Measurements from ENCODE around the gene NRG4. TPM values are rescaled to one million over a fixed set of nuclear protein-coding genes. Genes with fewer than 3 reads are reported as not detected.
"Not testable (repeated sequence)": the region's sequence is repeated elsewhere in the genome, so short reads cannot be mapped to it uniquely, and the experiment has no call there.

Gene NRG4
- total RNA-seq, 1 experiment from 2014 or later: not detected

DNA sequence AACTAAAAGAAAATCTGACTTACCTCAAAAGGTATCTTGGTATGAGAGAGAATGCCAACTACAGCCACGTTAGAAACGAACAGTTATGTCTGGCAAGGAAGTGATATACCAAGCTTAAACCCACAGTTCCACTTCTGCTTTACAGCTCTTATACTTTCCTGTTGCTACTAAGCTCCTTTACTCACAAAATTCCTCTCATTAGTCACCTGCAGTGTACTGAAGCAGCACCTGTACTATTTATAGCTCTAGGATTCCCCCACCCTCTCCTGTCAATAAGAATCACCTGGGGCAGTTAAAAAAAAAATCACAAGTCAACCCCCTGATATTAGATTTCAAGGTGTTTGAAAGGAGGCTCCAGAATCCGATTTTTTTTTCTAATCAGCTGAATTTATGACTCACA is 44.7 kb upstream of the NRG4 start:
- no peak for DNase-seq
- H2BK5ac ChIP-seq (ENCODE audit: insufficient read length, low read length): no peak overlapping the region
- Mint-ChIP-seq H3K4me1 (peaks cover 19 to 24% of the 10 kb centered on the region in 2 experiments), H3K27ac (no peak overlapping the region), H3K36me3 (ENCODE audit: insufficient read depth in 1 of 3, low read depth in 3 of 3) (no peaks in the 10 kb centered on the region), H3K27me3 (ENCODE audit: low read depth) (peaks cover 35% of the 10 kb centered on the region), H3K4me3 (no peak overlapping the region), H3K9me3 (no peaks in the 10 kb centered on the region)
- H3K27ac ChIP-seq (ENCODE audit: insufficient read length, low read depth, low read length): no peak overlapping the region
- peaks cover 3% of the 10 kb centered on the region; the same call in 1 of the 2 replicates for H3K4me1 ChIP-seq (ENCODE audit: insufficient read depth, low read length)
- WGBS (ENCODE audit: extremely low coverage, insufficient read length, low lambda C conversion rate): no CpG with 5 or more reads among the region's 3 CpGs
- H3K4ac ChIP-seq (ENCODE audit: low read depth, low read length): no peak overlapping the region
- H3K79me2 ChIP-seq (ENCODE audit: insufficient read depth, low read length): no peaks in the 10 kb centered on the region
- no peaks in the 10 kb centered on the region for H3K9me3 ChIP-seq (ENCODE audit: control insufficient read depth, low read depth, low read length)
- TF ChIP-seq, protein P1, sequence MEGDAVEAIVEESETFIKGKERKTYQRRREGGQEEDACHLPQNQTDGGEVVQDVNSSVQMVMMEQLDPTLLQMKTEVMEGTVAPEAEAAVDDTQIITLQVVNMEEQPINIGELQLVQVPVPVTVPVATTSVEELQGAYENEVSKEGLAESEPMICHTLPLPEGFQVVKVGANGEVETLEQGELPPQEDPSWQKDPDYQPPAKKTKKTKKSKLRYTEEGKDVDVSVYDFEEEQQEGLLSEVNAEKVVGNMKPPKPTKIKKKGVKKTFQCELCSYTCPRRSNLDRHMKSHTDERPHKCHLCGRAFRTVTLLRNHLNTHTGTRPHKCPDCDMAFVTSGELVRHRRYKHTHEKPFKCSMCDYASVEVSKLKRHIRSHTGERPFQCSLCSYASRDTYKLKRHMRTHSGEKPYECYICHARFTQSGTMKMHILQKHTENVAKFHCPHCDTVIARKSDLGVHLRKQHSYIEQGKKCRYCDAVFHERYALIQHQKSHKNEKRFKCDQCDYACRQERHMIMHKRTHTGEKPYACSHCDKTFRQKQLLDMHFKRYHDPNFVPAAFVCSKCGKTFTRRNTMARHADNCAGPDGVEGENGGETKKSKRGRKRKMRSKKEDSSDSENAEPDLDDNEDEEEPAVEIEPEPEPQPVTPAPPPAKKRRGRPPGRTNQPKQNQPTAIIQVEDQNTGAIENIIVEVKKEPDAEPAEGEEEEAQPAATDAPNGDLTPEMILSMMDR (conservative IDR thresholded peaks at IDR 0.05): no peak
- no peak overlapping the region for H2AFZ ChIP-seq (ENCODE audit: low read length)
- H3K23me2 ChIP-seq (ENCODE audit: insufficient read length, low read depth, low read length, poor library complexity, severe bottlenecking): peaks cover 8% of the 10 kb centered on the region
- H4K91ac ChIP-seq (ENCODE audit: insufficient read length, low read depth, low read length): no peak overlapping the region
- H3K79me1 ChIP-seq (ENCODE audit: insufficient read depth, low read depth, low read length, poor library complexity, severe bottlenecking): no peaks in the 10 kb centered on the region
- no peak overlapping the region for H4K8ac ChIP-seq (replicated peaks; ENCODE audit: insufficient read length, low read depth, low read length)
- no peak overlapping the region for H2BK120ac ChIP-seq (ENCODE audit: low read depth, low read length, poor library complexity, severe bottlenecking)
- no peaks in the 10 kb centered on the region for H3K27me3 ChIP-seq (ENCODE audit: insufficient read depth, low read length)
- H3K56ac ChIP-seq (ENCODE audit: insufficient read length, low read depth, low read length): no peak overlapping the region
- no peak overlapping the region for H2AK5ac ChIP-seq (ENCODE audit: insufficient read length, low read length)
- H3K23ac ChIP-seq (ENCODE audit: insufficient read length, low read depth, low read length): no peak overlapping the region
- H3K14ac ChIP-seq (ENCODE audit: insufficient read depth, low read length): no peak overlapping the region
- H4K5ac ChIP-seq (ENCODE audit: insufficient read length, low read depth, low read length): no peak overlapping the region
- no peaks in the 10 kb centered on the region for H4K20me1 ChIP-seq (ENCODE audit: control insufficient read depth, insufficient read depth, insufficient read length)
- H3T11ph ChIP-seq (ENCODE audit: low read length): no peak overlapping the region
- H3K9ac ChIP-seq (ENCODE audit: extremely low read depth, insufficient read length, low read length): no peak overlapping the region
- H2BK15ac ChIP-seq (ENCODE audit: low read depth, low read length): no peak overlapping the region
- H3K4me2 ChIP-seq (ENCODE audit: insufficient read depth, insufficient read length, low read length): no peak overlapping the region
- no peak overlapping the region for H3K18ac ChIP-seq (ENCODE audit: insufficient read length, low read depth, low read length)
- no peak overlapping the region for H2BK20ac ChIP-seq (ENCODE audit: low read depth, low read length, poor library complexity, severe bottlenecking)
- no peak overlapping the region for H2BK12ac ChIP-seq (ENCODE audit: insufficient read length, low read depth, low read length)

DNA sequence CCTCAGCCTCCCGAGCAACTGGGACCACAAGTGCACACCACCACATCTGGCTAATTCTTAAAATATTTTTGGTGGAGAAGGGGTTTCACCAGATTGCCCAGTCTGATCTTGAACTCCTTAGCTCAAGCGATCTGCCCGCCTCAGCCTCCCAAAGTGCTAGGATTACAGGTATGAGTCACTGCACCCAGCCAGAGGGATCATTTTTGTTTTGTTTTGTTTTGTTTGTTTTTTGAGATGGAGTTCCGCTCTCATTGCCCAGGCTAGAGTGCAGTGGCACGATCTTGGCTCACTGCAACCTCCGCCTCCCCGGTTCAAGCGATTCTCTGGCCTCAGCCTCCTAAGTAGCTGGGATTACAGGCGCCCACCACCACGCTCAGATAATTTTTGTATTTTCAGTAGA is 42.0 kb upstream of the NRG4 start:
- H3K4me2 ChIP-seq (ENCODE audit: insufficient read depth, insufficient read length, low read length); H3K4ac ChIP-seq (ENCODE audit: low read depth, low read length); H3K36me3 Mint-ChIP-seq (ENCODE audit: insufficient read depth in 1 of 3, low read depth in 3 of 3); H3K23ac ChIP-seq (ENCODE audit: insufficient read length, low read depth, low read length); H2BK20ac ChIP-seq (ENCODE audit: low read depth, low read length, poor library complexity, severe bottlenecking); H2BK5ac ChIP-seq (ENCODE audit: insufficient read length, low read length); H4K8ac ChIP-seq (replicated peaks; ENCODE audit: insufficient read length, low read depth, low read length); H3K14ac ChIP-seq (ENCODE audit: insufficient read depth, low read length); H4K20me1 ChIP-seq (ENCODE audit: control insufficient read depth, insufficient read depth, insufficient read length); H3T11ph ChIP-seq (ENCODE audit: low read length); DNase-seq; H3K27ac Mint-ChIP-seq; H3K56ac ChIP-seq (ENCODE audit: insufficient read length, low read depth, low read length); H4K5ac ChIP-seq (ENCODE audit: insufficient read length, low read depth, low read length); H3K9ac ChIP-seq (ENCODE audit: extremely low read depth, insufficient read length, low read length); H3K18ac ChIP-seq (ENCODE audit: insufficient read length, low read depth, low read length); H2BK15ac ChIP-seq (ENCODE audit: low read depth, low read length); H3K9me3 ChIP-seq (ENCODE audit: control insufficient read depth, low read depth, low read length); H3K9me3 Mint-ChIP-seq; H3K27ac ChIP-seq (ENCODE audit: insufficient read length, low read depth, low read length); H3K23me2 ChIP-seq (ENCODE audit: insufficient read length, low read depth, low read length, poor library complexity, severe bottlenecking); H2BK120ac ChIP-seq (ENCODE audit: low read depth, low read length, poor library complexity, severe bottlenecking); H3K79me1 ChIP-seq (ENCODE audit: insufficient read depth, low read depth, low read length, poor library complexity, severe bottlenecking); H4K91ac ChIP-seq (ENCODE audit: insufficient read length, low read depth, low read length); H2AK5ac ChIP-seq (ENCODE audit: insufficient read length, low read length); H3K79me2 ChIP-seq (ENCODE audit: insufficient read depth, low read length); H3K4me3 Mint-ChIP-seq; H2AFZ ChIP-seq (ENCODE audit: low read length); H3K4me1 ChIP-seq (ENCODE audit: insufficient read depth, low read length); H3K27me3 ChIP-seq (ENCODE audit: insufficient read depth, low read length); H2BK12ac ChIP-seq (ENCODE audit: insufficient read length, low read depth, low read length): not testable (repeated sequence)
- H3K4me1 Mint-ChIP-seq: peaks cover 16 to 17% of the 10 kb centered on the region in 2 experiments
- WGBS (ENCODE audit: extremely low coverage, insufficient read length, low lambda C conversion rate): no CpG with 5 or more reads among the region's 10 CpGs
- H3K27me3 Mint-ChIP-seq (ENCODE audit: low read depth): peaks cover 14% of the 10 kb centered on the region

Measured in H9 (cell line).